GM18861 (cell line): ENCODE results near the gene BLM.
A peak's percentile ranks its signal among the peaks of the same experiment; 100 is the strongest.
"Not testable (repeated sequence)": the region's sequence is repeated elsewhere in the genome, so short reads cannot be mapped to it uniquely, and the experiment has no call there.

Source experiments
- ATAC-seq: cut with Tn5 transposase; IDR thresholded peaks from one replicate; pipeline ENCODE4 v1.9.1; 2021; ENCODE audit not compliant: unreplicated experiment

The BLM gene

DNA sequence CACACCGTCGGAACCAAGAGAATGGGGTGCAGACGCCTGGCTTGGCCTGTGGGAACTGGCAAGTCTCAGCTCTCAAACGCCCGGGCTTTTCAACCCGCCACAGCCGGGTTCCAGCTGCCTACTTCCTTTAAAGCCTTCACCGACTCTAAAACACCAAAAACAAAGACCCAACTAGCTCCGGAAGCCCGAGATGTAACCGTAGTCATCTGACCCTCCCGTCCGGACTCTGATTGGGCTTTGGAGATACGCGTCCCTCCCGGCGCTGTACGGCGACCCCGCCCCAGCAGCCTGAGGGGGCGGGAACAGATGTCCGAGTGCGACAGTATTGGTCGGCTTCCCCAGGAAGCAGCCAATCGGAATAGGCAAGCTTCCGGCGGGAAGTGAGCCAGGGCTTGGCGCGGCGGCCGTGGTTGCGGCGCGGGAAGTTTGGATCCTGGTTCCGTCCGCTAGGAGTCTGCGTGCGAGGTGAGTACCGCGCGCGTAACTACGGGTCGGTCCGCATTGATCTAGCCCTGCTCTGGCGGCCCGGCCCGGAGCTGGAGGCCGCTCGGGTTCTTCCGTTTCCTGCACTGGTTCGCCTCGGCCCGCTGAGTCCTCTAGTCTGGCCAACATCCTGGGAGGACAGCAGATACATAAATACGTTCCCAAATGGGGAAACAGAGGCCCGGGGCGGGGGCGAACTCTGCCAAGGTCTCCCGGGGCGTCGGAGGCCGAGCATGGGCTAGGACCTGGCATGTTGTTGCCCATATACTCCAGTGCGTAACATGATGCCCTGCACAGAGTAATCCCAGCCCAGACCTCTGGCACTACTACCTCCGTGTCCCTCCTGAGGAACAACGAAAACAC, at the start of gene BLM:
TSS of gene BLM (plus strand) at position 371 of the 846 bp plus-strand sequence. CDS start 30,047 bp downstream, outside the sequence.
- peak; percentile 98 for ATAC-seq

DNA sequence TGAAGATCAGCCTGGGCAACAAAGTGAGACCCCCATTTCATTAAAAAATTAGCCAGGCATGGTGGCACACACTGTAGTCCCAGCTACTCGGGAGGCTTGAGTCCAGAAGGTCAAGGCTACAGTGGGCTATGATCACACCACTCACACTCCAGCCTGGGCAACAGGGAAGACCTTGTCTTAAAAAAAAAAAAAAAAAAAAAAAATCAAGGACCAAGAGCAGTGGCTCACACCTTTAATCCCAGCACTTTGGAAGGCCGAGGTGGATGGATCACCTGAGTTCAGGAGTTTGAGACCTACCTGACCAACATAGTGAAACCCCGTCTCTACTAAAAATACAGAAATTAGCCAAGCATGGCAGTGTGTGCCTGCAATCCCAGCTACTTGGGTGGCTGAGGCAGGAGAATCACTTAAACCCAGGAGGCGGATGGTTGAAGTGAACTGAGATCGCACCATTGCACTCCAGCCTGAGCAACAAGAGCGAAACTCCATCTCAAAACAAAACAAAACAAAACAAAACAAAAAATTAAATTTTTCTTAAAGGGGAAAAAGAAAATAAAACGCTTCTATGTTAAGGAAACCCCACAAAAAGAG, 49.3 kb upstream of the BLM start:
- ATAC-seq = not testable (repeated sequence)

DNA sequence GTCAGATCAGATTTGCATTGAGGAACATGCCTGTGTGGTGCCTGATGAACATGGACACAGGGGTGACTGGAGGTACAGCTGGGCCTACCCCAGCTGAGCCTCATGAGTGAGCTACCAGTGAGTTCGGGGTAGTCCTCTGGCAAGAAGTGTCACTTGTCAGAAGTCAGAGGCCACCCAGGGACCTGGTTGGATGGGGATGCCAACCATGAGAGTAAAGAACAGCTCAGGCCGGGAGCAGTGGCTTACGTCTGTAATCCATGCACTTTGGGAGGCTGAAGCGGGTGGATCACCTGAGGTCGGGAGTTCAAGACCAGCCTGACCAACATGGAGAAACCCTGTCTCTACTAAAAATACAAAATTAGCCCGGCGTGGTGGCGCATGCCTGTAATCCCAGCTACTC, 46.5 kb upstream of the BLM start:
- not testable (repeated sequence) for ATAC-seq

DNA sequence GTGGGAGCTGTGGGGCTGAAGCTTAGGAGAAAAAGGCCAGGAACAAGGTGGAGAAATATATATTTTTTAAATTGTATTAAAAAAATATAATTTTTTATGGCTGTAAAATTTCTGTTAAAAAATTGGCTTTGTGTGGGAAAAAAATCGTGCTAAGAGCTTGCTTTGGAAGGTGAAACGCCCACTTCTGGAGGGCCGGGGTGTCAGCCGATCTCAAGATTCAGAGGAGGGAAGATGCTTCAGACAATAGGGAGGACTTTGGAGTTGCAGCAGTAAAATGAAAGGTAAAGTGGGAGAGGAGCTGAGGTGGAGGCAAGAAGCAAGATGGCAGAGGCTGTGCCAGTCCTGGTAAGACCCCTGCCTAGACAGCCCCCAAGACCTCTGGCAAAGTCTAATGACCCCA, 45.9 kb upstream of the BLM start:
- ATAC-seq = no peak

DNA sequence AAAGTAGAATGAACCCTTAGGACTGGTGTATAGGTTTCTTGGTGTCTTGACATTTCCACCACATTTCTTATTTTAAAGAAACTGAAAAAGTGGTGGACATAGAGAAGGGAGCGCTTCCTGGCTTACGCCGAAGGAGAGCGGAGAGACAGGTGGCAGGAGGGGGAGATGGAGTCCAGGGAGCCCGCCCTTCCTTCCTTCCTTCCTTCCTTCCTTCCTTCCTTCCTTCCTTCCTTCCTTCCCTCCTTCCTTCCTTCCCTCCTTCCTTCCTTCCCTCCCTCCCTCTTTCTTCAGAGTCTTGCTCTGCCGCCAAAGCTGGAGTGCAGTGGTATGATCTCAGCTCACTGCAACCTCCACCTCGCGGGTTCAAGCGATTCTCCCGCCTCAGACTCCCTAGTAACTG, 43.8 kb upstream of the BLM start:
- ATAC-seq = not testable (repeated sequence)

DNA sequence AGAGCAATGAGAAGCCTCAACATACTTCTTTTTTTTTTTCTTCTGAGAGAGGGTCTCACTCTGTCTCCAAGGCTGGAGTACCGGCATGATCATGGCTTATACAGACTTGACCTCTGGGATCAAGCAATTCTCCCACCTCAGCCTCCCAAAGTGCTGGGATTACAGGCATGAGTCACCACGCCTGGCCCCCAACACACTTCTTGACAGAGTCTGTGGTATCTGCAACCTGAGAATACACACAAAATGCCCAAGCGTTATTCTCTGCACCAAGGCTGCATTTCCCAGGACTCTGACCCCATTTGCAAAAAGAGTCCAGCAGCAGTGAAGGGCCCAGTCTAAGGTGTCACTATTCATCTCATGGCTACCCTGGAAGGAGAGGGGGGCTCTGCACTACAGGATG, 42.7 kb upstream of the BLM start:
- no peak for ATAC-seq

DNA sequence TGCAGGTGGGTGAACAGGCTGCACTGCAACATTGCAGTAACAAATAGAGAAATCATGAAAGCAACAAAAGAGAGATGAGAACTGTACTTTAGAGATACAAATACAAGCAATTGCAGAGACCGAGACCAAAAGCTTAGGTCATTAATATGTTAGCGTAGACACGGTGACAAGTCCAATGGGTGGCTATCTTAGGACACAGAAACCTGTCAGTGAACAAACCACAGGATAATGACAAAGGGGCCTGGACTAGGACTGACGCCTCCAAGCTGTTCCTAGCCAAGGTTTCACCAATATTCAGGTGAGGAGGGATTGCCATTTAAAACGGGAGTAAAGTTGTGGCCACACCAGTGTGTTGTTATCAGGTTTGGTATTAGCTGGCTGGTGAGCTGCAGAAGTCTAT, 41.7 kb upstream of the BLM start:
- no peak for ATAC-seq

DNA sequence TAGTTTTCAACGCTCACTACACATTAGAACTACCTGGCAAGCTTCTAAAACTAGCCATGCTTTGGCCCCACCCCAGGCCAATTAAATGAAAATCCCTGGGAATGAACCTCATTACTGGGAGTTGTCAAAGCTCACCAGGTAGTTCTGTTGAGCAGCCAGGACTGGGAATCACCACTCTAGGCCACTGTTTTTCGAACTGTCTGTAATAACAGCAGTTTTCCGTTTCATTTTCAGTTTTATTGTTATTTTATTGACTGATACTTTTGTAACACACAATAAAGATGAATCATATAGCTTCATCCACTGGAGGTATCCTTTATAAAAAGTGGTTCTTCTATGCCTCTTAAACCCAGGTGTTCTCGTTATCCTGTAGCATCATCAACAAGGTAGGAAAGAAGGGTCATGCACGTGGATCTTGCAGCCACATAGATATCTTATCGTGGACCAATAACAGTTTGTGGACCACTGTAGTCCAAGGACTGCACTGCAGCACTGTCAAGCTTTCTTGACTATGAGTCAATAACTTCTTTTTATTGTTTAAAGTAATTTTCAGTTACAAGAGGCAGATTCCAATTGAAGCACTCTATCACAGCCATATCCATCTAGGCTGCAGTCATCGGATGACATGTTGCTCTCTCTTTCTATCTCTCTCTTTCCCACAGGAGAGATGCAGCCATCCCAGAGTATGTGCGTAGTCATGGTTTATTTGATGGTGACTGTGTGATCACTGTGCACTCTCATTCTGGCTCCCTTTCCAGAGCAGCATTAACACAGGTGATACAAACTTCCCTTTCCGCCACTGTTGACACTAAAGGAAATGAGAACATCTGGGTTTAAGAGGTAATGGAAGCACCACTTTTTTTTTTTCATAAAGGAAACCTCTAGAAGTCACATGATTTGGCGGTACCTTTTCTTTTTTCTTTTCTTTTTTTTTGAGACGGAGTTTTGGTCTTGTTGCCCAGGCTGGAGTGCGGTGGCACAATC, 39.0 kb upstream of the BLM start:
- ATAC-seq = no peak

DNA sequence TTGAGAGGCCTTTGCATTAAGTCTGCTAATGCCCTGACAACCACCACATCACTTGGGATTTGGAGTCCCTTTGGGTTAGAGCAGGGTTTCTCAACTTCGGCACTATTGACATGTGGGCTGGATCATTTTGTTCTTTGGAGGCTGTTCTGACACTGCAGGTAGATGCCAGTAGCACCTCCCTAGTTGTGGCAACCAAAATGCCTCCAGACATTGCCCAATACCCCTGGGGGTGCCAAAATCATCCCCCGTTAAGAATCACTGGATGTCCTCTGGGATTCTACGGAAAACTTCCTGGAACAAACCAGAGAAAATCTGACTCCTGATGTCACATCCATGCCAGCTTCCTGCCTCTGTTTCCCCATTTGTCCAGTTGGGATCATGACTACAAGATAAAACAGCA, 37.2 kb upstream of the BLM start:
- ATAC-seq = no peak

DNA sequence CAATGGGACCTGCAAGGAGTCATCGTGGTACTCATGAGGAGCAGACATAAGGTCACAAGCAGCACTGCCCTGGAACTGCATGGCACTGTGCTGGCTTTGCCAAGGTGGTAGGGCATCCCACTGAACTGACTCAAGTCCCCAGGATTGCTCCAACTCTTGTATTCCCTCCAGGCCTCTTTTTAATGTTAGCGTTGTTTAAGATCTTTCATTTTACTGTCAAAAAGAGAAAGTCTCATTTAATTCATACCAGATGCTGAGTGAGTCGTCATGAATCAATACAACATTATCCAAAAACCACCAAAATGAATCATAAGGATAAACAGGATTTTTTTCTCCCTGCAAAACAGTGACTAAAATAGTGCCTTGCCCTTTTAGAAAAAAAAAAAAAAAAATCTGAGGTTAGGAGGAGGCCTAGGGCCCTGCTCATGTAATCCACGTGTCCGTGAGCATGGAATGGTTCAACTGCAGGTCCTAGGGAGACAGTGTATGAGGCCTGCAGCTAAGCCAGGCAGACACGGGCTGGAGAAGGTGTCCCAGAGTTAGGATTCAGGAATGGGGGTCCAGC, 36.7 kb upstream of the BLM start:
- ATAC-seq = no peak

DNA sequence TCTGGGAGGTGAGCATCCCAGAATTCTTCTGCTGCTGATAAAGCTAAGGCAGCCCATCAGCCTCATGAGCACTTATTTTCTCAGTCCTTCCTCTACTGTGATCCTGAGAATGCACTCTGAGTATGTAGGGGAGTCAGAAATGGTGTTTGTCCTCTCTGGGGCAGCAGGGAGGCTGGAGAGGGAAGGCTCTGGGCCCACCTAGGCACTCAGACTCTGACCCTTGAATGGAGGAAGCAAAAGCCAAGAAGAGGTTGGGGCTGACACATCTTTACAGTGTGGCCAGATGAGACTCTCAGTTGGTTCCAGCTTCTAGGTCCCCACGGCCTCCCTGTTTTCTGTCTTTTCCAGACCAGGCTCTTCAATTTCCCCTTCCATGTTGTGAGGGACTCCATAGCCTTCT, 36.1 kb upstream of the BLM start:
- ATAC-seq = no peak

DNA sequence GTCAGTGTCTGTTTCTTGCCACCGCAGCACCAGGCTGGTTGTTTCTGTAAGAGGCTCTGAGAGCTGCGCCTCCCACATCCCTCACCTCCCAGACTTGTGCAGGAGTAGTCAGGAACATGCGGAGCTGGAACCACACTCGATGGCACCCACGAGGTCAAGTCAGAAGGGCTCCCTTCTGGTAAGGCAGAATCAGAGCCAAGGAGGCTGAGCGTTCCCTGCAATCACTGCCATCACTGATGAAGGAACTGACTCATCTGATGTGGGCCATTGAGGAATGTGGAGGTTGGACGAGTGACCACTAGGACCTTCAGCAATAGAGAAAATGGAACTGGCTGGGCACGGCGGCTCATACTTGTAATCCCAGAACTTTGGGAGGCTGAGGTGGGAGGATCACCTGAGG, 35.7 kb upstream of the BLM start:
- no peak for ATAC-seq

DNA sequence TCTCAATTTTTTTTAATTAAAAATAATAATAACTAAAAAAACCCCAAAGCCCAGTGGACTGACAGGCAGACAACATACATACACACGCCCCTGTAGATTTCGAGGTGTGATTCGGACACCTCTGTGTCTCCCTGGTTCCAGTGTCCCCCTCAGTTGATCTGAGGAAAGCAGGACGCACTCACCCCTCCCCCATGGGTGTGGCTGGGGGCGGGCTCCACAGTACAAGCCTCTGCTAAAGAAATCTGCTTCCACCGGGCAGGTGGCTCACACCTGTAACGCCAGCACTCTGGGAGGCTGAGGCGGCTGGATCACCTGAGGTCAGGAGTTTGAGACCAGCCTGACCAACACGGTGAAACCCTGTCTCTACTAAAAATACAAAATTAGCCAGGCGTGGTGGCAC, 33.8 kb upstream of the BLM start:
- no peak for ATAC-seq

DNA sequence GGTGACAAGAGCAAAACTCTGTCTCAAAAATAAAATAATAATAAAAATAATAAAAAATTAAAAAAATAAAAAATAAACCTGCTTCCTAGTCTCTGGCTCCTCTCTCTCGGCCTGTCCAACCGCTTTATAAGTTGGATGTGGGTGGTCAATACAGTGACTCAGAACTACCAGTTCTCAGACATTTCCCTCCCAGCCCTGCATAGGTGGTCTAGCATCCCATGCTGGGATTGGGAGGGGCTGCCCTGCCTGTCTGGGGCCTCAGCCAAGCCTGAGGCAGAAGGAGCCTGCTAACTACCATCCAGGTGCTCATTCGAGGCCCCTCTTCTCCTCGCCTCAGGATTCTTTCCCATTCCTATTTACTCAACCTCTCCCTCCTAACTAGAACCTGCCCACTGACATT, 33.3 kb upstream of the BLM start:
- no peak for ATAC-seq

DNA sequence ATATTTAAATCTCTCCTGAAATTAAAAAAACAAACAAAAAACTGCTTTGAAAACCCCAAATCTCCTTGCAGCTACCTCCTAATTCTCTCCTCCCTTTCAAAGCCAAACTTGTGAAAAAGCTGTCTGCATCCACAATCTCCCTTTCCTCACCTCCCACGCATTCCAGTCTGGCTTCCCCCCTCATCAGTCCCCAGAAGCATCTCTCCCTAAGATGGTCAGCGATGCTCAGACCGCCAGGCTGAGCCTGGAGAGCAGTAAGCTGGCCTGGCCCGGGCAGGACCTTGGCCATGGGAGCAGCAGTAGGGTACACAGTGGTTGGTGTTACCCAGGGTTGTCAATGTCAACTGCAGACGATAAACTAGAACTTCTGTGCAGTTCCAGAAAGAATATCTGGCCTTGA, 32.9 kb upstream of the BLM start:
- ATAC-seq = no peak

DNA sequence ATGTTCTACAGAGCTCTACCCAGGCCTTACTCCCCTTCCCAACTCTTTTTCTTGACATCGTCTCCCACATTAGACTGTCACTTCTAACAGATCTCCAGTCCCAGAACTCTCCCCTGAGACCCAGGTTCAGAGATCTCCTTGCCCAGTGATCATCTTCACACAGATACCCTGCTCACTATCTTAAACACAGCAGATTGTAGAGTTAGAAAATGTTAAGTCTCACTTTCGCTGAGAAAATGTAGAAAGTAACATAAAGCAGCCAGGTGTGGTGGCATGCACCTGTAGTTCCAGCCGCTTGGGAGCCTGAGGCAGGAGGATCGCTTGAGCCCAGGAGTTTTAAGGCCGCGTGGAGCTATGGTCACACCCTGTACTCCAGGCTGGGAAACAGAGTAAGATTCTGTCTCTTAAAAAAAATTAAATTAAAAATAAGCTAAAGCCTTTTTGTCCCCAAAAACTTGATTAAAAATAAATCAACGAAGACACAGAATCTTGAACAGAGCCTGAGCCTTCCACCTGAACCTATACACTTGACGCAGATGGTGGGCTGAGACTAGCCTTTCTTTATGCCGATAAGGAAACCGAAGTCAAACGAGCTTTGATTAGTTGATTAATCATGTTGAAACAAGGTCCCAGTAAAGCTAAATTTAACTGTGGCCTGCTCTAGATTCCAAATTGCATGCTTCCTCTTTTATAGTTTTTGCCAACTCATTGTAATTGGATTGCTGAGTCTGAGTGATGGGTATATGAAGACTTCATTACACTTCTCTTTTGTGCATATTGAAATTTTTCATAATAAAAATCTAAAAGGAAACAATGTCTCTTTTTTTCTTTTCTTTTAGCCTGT, 31.3 kb upstream of the BLM start:
- peak; percentile 14 for ATAC-seq

DNA sequence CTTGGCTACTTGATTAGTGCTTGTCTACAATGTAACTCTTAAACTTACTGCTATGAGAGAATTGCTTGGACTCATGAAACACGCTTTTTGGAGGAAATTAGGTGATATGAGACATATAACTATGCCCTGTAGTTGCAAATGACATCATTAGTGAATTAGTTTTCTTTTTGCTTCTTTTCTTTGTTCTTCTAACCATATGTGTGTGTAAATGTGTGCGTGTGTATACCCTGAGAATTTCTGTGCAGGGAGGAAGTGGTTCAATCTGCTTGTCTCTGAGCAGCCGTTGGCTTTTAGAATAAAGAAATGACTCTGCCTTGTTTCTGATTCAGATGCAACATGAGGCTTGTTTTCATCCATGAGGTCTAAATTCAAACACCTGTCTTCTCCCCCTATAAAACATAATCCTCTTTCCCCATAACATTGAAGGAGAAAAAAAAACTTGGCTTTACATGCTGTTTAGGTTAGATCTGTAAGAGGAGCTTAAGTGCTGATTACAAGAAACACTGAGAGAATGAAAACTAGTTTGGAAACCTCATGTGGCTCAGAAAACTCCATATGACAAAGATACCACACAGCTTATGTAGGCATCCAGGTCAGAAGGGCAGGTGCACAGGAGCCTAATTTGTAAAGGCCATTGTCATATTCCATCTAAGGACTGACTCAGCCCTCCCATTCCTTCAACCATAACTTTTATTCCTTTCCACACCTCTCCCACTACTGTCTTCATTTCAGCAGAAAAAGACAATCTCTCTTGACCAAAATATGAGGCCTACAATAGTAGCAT, 30.5 kb upstream of the BLM start:
- peak; percentile 90 for ATAC-seq

DNA sequence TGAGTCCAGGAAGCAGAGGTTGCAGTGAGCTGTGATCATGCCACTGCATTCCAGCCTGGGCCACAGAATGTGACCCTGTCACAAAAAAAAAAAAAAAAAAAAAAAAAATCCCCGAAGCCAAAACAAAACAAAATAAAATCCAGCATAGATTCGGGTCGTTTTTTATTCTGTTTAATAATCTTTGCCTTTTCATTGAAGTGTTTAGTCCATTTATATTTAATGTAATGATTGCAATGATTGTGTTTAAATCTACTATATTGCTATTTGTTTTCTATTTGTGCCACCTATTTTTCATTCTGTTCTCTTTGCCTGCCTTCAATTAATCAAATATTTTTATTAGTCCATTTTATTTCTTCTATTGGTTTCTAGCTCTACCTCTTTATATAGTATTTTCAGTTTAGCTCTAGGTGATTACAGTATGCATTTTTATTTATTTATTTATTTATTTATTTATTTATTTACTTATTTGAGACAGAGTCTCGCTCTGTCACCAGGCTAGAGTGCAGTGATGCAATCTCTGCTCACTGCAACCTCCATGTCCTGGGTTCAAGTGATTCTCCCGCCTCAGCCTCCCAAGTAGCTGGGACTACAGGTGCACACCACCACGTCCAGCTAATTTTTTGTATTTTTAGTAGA, 27.7 kb upstream of the BLM start:
- ATAC-seq = not testable (repeated sequence)

DNA sequence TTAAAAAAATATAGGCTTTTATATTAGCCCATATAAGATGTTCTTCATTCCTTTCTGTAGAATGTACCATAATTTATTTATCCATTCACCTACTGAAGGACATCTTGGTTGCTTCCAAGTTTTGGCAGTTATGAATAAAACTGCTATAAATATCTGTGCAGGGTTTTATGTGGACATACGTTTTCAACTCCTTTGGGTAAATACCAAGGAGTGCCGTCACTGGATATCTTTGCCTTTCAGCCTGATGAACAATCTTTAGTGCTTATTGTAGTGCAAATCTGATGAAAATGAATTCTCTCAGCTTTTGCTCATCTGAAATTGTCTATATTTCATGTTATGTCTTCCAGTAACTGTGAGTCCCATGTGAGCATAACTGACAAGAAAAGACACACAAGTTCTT, 26.6 kb upstream of the BLM start:
- ATAC-seq = no peak
